Stimulated activated naive CD4-positive, alpha-beta T cell treated with Interleukin-2 at 50 U/mL for 16 hours (primary cell): Measurements from ENCODE around the gene FTCDNL1.

Experiments used
- DNase-seq: peaks from one replicate; lab custom pipeline; 2025; lab: John Stamatoyannopoulos, UW

Gene FTCDNL1

DNA sequence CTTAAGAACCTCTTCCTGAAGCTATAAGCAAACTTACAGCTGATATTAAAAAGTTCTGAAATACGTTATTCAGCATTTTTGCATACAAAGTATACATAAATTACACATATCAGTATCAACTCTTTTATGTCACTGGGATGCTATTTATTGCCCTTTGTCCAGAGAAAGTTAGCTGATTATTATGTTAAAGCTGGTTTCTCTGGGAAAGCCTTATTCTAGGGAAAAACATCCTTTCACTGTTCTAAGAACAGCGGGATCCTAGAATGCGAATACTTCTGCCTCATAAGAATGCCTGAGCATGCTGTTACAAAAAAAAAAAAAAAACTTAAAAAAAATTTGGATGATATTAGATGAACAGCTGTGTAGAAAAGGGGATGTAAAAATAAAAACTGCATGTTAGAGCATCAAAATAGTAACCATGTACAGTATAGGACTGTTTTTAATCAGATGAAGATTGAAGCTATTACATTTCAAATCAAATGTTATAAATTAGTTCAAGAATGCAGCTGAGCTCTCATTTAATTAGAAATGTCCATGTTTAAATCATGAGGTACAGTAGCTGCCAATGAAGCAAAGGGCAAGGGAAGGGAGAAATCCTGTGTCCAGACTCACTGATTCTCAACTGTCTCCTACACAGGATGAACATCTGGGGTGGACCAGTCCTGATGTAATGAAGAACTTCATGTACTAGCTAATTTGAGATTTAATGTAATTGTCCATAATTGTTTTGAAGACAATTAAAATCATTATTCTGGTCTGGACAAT is 8.2 kb downstream of the FTCDNL1 start:
- no peak for DNase-seq

DNA sequence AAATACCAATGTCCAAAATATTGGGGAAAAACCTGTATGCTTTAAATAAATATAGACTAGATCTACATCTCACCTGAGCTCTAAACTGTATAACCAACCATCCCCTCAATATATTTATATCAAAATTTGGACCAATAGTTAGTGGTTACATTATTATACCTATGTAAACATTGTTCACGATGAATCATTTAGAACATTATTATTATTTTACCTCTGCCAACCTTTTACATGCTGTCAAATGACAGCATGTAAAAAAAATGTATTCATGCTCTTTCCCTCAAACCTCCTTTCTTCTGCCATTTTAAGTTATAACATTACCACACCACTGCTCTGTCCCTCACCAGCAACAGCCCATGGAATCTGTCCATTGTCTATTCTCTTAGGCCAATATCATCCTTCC is 9.6 kb downstream of the FTCDNL1 start:
- DNase-seq, result no peak

DNA sequence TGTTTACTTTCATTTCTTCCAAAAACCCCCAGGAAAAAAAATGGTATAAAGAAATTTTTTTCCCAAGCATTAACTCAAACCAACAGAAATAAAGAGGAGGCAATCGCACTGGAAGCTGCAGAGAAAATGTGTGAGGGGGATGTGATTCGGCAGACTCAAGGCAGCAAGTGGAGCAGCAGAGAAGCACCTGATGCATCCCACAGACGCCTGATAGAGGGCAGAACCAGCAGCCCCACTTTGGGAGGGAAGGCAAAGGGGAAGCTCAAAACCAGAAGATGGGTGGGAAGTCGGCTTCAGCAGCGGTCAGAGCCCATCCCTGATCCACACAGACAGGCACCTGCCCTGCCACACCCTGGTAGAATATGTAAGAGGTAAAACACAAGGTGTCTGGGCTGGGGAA is 12.6 kb downstream of the FTCDNL1 start:
- no peak for DNase-seq

DNA sequence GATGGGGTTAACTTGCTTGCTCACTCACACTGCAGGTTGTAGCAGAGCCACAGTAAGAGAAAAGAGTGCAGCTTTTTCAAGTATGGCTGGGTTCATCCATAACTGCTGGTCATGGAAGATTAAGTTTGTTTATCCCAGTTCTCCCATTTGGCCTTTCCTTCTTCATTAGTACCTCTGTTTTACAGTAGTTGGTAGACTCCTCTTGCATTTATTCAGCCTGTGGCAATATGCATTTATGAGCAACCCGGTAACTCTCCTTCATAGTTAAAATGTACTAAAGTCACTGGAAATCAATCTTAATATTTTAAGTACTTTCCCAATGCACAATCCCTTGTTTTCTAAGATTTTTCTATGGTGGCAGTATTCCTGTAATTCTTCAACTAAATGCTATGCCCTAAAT is 14.0 kb downstream of the FTCDNL1 start:
- no peak for DNase-seq

DNA sequence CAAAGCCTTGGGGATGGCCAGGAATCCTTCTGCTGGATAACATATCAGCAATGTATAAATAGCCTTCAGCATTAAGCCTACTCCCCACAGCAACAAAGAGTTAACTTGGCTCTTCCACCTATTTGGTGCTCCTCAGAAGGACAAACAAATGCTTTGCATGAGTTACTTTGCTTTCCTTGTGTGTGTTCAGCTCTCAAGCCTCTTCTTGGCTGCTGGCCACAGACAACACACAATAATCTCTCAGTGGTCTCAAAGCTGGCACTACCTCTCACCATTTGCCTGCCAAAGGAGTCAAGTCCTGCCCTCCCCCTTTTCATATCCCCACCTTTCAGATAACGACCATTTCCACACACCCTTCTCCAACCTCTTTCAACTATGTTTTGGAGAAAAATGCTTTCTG is 17.5 kb downstream of the FTCDNL1 start:
- no peak for DNase-seq

DNA sequence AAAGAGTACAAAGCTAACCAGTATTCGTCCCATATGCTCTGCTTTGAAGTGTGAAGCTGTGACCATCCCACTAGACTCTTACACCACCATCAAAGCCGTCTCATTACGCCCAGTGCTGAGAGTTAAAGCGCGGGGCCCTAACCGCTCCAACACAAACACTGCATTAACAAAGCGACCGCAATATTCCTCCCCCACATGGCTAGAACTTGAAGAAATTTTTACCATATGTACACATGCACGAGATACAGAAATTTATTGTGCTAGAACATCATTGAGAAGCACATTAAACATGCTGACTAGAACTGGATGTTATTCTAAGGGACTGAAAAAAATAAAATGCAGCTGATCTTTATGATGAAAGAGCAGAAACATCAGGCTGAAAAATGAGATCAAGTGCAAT is 20.5 kb downstream of the FTCDNL1 start:
- DNase-seq, result no peak

DNA sequence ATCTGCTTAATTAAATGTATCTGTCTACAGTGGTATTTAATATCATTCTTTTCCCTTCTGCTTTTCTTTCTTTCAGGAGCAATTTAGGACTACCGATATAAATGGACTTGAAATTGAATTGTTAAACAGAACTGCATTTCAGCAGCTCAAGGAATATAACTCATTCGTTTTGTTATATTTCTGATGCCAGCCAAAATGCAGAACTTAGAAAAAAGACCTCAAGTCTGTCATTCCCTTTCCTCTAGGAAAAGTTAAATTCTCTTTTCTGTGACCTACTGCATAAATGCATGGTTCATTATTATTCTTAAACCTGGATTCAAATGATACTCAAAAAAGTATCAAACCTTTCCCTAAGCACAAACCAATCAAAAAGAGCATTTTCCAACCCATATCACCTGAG is 21.4 kb downstream of the FTCDNL1 start:
- DNase-seq, result no peak

DNA sequence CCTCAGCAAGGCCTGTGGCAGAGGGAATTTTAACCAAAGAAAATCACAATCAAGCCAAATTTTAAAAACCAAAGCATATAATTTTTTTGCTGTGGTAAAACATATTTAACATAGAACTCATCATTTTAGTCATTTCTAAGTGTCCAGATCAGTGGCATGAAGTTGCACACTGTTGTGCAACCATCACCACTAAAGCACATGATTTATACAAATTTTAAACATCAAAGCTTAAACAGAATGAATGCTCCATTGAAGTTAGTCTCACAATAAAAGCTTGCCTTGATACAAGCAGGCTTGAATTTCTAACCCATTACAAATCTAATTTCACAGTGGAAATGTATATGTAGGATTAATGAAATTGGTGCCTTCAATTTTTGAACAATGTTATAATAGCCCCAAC is 31.2 kb downstream of the FTCDNL1 start:
- no peak for DNase-seq

DNA sequence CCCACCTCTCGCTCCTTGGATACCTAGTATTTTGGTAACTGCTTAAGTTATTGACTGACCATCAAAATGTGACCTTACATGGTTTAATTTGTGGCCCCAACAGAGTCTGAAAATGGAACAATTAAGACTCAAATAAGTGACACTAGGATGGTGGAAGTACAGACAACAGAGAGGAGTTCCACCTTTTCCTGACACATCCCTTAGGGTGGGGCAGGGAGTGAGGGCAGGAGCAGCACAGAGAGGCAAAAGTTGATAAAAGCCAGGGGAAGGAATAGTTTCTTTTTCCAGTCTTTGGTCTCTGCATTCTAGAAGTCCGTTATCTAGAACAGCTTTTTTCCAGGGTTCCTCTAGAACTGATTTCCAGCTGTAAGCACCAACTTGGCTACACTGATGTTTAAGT is 32.2 kb downstream of the FTCDNL1 start:
- no peak for DNase-seq

DNA sequence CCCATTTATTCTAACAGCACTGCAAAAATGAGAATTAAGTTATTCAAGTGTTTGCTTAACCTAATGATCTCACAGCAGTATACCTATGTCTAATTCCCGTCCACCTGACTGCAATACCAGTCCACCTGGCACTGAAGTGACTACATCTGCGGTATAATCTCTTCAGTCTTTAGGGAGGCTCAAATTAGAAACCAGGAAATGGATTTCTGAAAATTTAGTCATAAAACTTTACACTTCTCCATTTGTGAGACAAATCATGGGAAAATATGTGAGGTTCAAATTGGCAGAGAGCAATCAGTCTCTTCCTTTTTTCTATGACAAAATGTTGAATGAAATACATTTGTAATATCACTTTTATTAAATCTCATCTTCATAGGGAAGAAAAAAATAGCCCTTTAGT is 33.0 kb downstream of the FTCDNL1 start:
- DNase-seq, result no peak

DNA sequence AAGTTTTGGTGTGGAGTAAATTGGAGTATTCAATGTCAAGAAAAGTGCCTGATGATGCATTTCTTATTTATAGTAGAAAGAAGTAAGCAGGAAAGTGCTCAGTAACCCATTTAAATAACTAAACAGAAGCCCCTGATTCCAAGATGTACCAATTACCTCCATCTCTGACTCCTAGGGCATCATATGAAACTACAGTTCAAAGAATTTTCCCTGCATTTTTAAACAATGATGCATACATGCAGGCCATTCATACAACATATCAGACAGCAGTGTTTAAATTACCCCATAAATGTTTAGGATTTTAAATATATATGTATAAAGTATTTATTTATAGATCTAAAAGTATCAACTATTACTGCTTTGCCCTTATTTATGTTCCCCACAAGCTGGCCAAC is 36.2 kb downstream of the FTCDNL1 start:
- no peak for DNase-seq

DNA sequence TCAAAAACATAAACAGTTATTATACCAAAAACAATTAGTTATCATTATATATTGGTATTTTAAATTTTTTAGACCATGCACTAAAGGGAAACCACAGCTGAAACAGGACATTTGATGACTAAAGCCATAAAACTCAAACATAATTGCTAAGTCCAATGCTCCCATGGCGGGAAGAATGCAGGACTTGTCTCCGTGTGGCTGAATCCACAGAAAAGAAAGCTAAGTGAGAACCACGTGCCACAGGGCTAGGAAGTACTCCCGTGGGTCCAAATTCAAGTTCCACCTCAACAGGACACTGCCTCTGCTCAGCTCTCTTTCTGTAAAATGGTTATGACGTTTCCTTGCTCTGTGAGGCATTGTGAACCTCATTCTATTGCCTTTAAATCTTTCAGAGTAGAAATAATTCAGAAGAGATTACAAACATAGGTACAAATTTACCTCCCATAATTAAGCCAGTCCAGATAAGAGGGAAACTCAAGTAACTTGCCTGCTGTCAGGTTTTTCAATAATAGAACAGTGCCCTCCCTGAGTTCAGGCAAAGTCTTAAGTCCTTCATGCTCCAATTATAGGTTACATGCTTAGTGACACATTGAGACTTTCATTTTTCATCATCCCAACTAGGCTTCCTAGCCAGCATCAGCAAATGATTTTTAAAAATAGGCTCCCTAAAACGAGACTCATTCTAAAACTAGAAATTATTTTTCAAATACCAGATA is 36.7 kb downstream of the FTCDNL1 start:
- no peak for DNase-seq

DNA sequence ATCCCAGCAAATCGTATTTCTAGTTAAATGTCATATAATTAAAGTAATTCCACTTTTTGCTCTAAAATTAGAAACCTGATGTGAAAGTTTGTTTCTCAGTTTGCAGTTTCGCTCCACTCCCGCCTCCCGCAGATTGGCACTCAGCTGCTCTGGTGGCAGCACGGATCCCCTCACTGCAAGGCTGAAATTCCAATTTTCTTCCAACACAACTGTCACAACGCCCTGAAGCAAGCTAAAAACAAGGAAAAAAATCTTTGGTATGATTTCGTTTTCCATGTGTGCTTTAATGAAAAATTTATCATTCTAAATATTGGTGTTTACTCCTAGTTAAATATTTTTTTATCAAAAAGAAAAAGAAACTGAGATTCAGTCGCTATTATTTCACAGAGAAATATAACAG is 38.5 kb downstream of the FTCDNL1 start:
- DNase-seq, result no peak

DNA sequence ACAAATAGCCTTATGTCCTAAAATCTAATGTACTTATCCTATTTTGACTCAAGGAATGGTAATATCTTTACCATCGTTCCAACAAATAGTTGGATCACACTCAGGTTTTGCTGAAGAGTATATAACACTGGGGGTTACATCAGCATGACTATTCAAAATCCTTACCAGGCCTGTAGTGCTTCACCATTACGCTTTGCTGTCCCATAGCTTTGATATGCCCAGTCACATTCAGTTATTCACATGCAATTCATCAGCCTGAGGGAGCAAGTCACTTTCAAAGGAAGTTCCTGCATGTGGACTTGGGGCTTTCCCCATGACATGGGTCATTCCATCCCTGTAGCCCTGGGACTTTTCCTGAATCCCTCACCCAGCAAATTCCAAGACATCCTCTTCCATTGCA is 39.6 kb downstream of the FTCDNL1 start:
- DNase-seq, result no peak

DNA sequence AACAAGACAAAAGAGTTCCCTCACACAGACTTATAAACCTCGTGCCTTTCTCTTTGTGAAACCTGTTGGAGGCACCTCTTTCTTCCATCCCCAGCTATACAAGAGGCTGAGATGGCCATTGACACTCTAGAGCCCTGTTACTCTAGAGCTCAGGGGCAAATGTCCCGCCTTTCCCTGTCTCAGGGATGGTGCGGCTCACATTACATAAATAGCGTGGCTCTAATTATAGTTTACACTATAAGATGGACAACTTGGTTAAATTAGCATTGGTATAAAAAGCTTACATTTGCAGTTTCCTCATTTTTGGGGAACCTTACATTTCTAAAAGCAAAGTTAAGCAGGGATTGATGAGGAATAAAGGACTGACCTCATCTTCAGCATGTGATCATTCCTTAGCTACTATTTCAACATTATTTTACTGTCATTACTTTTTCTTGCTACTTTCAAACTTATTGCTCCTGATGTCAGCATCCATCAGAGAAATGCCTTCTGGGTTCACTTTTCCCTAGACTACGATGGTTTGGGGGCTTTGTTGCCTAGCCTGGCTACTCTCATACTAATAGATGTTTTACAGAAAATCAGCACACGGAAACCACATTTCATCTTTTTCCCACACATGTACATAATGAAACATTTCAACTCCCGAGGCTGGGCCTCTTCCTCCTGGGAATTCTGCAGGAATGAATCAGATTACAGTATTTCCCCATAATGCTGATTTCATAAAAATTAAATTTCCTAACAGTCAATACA is 40.4 kb downstream of the FTCDNL1 start:
- DNase-seq, result no peak

DNA sequence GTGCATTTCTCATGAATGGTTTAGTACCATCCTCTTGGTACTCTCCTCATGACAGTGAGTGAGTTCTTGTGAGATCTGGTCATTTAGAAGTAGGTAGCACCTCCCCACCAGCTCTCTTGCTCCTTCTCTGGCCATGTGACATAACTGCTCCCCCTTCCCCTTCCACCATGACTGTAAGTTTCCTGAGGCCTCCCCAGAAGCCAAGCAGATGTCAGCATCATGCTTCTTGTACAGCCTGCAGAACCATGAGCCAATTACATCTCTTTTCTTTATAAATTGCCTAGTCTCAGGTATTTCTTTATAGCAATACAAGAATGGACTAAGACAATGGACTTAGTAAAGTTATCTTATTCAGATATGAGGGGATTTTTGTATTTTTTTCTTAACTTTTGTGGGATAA is 43.0 kb downstream of the FTCDNL1 start:
- DNase-seq, result no peak

DNA sequence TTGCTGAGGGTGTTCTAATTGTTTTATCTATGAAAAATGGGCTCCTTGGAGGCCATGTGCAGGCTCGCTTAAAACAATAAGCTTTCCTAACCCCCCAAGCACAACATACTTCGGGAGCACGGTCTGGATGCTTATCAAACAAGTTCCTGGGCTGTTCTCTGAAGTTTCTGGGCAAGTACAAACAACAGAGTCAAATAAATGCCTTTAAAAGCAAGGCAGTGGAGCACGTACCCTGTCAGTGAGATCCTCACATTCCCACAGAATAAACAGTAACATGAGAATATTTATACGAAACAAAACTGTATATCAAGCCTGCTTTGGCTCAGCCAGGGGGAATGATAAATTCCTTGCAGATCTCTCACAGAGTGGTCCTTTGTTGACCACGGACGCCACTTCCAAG is 44.8 kb downstream of the FTCDNL1 start:
- DNase-seq, result no peak

DNA sequence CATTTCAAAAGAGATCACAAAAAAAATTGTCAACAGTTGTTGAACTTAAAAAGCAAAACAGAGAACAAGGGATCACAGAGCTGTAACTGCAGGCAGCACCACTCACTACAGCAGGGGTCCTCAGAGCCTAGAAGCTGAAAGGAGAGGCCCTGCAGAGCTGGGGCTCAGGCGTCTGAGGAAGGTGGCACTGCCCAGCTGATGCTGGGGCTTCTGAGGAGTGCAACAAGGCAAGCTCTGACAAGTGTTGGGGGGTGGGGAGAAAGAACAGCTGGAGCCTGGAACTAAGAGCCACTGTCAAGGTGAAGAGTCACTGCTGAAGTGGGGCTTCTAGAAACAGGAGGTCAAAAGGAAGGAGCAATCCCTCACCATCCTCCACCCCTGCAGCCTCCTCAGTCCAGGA is 46.2 kb downstream of the FTCDNL1 start:
- no peak for DNase-seq

DNA sequence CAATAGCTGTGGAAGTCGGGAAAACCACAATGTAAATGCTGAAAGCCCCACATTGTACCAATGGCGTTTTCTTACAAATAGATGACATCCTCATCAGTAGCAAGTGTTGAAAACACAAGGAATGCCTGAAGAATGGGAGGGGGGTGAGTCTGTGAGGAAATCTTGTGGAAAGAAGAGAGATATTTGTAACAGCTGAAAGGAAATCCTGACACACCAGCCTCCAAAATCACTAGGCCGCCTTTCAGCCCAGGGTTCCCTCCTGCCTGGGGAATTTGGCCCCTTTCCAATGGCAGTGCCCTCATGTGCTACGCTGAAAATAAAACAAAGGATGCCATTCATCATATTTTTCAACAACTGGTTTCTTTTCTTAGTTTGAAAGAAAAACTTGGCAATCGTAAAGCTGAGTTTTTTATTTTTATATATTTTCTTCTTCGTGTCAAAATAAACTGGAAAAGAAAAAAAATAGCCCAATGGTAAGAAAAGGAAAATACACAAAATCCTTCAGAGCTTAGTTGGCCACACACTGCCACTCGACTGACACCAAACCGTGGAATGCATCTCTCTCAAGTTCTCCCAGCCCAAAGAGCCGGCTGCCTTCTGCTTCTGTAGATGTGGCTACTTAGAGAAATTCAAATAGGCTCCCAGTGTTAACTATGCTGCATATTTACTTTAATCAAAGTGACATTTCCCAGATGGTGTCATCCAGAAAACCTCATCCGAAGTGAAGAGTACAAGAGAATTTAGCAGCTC is 52.0 kb downstream of the FTCDNL1 start:
- no peak for DNase-seq

DNA sequence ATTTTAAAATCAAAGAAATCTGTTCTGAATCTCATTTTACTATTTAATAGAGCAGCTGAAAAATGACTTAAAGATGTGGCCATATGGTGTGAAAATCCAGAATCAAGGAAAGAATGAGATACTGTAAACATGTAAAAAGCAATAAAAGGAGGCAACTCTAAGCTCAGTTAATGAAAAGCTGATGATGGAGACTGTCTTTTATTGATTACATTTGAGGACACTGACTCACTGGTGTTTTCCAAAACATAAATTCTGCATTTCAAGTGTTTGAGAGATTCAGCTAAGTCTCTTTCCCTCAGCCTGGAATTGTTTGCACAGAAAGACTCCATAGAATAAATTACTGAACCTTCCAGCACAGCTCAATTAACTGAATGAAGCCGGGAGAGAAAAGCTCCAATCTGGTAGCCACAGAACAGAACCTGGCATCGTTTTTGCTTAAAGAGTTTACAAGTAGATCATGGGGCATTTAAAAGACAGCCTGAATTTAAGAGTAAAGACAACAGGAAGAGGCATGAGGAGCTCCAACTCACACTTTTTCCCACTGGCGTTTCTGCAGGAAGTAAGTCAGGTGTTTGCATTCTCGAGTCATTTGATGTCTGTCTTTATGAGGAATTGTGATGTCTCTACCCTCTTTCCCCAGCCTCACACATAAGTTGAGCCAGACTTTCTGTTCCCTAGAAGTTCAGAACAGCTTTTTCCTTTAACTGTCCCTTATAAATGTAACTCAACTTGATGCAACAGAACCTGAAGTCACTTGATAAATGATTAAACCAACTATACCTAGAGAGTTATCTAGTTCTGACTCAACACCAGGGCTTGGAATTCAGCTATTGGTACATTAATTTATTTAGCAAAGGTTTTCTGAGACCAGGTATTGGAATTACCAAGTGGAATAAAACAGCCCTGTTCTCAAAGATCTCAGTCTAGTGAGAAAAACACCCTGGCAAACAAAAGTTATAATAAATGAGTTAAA is 53.3 kb downstream of the FTCDNL1 start:
- DNase-seq, result no peak

DNA sequence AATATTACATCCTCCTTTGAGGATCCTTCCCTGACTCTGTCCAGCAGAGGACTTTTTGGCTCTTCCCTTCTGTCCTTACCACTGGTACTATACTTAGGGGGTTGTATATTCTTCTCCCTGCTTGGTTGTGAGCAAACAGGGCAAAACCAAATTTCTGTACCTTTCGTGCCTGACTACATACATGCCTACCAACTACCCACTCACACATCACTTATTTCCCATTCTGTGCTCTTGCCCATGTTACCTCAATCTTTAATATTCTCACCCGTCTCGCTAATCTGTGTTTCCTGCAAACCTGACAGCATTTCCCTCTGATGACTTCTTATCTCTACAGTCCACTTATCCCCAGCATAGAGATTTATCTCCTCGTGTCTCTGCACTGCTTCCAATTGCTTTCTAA is 58.6 kb downstream of the FTCDNL1 start:
- DNase-seq, result no peak
